Endometrial microvascular endothelial cells (primary cell): Measurements from ENCODE around the gene AGPAT2. TPM values are rescaled to one million over a fixed set of nuclear protein-coding genes. Genes with fewer than 3 reads are reported as not detected.

Source experiments
- in situ Hi-C: cut with HindIII; loops from 2 replicates; pipeline ENCODE4 v1.10.0; 2017; ENCODE audit warnings: low sequenced_read_pairs, low pct_unique_long_range_greater_than_20kb; ENCODE audit errors: inconsistent ontology term
- total RNA-seq: library from RNA; depleted of rRNA; stranded (reverse); fragments of >200 nt; gene quantifications from one replicate; pipeline ENCODE4 v1.2.3, GENCODE V29; 2015; ENCODE audit errors: inconsistent ontology term

Gene AGPAT2
- total RNA-seq, 1 donor from 2014 or later: 31.7 TPM

DNA sequence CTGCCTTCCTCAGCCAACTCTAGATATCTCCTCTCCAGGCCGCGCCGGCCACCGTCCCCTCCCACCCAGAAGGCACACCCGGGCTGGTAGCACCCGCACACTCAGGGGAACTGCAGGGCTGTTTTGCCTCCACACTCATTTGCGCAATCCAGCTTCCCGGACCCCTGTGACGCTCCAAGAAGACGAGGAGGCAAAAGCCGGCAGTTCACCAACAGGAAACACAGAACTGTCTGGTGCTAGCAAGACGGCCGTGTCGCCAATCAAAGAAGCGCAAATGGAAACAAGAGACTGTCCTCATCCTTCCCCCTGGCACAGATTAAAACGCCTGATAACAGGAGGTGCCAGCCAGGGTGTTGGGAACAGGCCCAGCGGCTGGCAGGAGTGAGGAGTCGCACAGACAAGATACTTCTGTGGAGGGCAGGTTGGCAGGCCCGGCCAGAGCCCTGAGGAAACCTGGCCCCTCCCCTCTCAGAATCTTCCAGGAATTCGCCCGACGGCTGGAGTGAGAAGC, 7.8 kb downstream of the AGPAT2 start:
- in situ Hi-C loops: no loop called here

DNA sequence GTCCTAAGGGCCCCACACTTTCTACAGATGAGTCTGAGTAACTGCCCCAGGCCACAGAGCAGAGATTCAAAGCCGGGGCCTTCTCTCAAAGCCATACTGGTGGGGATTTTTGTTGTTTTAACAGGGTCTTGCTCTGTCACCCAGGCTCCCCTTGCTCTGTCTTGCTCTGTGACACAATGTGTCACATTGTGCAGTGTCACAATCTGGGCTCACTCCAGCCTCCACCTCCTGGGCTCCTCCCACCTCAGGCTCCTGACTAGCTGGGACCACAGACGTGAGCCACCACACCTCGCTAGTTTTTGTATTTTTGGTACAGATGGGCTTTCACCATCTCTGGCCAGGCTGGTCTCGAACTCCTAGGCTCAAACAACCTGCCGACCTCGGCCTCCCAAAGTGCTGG, 8.6 kb downstream of the AGPAT2 start:
- in situ Hi-C loops: no loop called here

DNA sequence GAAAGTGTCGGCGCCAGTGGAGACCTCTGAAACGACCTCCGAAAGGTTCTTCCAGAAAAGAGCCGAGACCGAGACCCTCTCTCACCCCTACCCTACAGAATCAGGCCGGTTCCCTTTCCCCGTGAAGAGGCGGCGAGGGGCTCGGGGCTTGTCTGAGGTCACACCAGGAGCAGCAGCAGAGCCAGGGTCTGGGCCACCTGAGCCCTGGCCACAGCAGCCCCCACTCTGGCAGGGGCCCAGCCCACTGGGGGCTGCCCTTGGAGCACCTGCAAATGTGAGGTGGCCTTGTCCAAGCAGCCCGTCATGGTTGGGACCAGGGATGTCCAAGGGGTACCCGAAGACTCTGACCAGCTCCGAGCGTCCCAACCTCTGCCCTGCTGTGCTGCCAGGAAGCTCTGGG, 9.2 kb downstream of the AGPAT2 start:
- in situ Hi-C loops: no loop called here

DNA sequence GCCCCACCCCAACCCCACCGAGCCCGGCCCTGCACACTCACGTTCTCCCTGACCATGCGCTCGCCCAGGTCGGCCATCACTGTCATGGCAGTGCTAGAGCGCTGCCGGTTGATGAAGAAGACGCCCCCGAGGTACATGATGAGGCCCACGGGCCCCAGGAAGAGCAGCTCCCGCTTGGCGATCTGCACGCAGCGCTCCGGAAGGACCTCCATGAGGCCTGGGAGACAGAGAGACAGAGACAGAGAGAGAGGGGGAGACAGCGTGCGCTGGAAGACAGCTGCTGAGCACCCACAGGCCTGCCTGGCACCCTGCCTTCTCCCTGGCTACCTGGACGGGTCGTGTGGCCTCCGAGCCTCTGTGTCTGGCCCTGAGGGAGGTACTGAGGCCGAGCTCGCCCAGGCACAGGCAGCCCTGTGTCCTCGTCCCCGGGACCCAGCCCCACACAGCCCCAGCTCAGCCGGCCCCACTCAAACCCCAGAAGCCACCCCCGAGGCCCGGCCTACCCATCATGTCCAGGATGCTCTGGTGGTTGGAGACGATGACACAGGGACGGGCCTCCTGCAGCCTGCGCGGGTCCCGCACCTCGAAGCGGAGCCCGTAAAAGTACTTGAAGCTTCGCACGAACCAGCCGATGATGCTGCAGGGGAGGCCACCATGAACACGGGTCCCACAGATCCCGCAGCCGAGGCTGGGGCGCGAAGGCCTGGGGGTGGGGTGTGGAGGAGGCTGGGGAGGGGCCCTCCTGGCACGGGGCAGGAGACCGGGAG, 10.2 kb downstream of the AGPAT2 start:
- in situ Hi-C loops: no loop called here

DNA sequence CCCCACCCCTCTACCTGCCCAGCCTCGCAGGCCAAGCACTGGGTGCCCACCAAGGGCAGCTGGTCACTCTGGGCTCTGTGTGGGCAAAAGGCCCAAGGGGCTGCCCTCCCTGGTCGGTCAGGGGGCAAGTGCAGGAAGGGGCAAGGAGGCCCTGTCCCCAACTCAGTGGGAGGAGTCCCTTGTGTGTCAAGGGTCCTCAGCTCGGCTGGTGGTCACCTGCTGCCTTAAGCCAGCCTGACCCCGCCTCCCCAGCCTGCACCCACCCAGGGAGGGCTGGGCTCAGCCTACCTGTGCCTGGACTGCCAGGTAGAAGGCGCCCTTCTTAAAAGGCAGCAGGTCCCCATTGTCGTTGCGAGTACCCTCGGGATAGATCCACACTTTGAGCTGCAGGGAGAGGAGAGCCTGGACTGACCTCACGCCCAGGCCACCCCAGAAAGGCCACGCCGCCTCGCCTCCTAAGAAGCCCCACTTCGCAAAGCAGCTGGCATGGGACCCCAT, 10.9 kb downstream of the AGPAT2 start:
- in situ Hi-C loops: no loop called here

DNA sequence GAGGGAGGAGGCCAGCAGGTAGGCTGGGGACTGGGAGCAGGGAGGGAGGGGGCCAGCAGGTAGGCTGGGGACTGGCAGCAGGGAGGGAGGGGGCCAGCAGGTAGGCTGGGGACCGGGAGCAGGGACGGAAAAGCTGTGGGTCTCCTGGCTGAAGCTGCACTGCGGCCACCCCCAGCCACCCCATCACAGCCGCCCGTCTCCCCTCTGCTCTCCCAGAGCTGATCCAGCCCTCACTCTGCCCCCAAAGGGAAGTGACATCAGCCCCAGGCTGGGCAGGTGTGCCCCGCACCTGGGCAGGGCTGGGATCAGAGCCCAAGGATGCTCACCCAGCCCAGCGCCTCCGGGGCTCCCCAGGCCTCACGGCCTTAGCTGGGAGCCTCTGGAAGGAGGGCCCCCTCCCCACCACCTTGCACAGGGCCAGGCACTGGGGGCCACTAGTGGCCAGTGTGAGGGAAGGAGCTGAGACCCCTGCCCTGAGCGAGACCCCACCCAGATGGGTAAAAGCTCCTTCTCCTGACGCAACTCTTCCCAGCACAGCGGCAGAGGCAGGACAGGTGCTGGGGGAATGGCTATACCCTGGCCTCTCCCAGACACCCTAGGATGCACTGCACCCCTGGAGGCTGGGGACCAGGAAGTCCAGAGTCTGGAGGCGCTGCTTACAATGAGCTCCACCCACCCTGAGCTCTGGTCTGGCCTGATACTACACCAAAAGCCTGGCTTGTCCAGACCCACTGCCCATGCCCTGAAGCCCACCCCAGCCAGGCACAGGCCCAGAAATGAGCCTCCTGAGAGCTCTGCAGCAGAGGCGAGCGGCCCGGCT, 11.6 kb downstream of the AGPAT2 start:
- in situ Hi-C loops: no loop called here

DNA sequence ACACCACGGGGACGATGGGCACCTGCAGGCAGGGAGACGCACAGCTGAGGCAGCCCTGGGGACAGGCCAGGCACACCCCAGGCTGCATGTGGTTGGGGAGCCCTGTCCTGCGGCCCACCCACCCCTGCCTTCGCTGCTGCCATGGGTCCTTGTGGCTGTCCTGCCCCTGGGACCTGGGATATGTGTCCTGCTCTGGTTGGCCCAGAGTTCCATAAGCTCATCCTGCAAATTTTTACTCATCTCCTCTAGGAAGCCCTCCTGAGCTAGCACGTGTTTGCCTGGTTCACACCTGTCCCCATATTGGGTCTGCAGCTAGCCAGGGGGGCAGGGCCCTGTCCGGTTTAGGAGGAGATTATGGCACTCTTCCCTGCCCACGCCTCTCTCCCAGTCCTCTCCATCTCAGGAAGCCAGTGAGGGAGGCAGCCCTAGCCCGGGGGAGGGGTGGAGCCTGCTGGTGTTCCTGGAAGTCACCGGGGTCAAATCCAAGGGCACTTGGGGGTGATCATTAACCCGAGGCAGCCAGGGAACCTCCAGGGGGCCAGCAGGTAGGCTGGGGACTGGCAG, 12.4 kb downstream of the AGPAT2 start:
- in situ Hi-C loops: no loop called here

DNA sequence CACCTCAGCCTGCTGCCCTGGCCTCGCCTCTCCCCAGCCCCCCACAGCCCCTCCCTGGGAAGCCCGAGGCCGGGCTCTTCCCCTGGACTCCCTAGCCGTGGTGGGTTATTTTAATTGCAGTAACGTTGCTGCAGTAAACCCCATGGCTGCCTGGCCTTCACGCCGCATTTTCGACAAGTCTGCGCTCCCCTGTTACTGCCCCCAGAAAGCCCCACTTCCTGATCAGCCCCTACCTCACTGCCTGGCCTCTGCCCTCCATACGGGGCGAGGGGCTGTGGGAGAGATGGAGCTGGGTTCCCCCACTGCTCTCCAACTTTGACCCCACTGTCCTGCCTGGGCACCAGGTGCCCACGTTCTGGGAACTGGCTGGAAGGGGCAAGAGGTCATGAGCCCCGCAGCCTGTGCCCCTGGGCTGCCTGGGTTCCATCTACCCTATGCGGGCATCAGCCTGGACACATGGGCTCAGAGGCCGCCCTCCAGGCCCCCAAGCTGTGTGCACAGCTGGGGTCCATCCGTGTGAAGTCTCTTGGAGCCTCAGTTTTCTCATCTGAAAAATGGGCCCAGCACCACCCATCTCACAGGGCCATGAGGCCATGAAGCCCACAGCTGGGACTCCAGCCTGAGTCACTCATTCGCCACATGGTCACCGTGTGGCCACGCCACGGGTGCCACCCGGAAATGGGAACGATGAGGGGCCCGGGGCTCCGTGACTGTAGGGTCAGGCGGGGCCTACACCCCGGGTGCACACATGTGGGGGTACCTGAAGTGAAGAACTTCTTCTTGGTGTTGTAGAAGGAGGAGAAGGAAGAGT, 13.1 kb downstream of the AGPAT2 start:
- in situ Hi-C loops: no loop called here

DNA sequence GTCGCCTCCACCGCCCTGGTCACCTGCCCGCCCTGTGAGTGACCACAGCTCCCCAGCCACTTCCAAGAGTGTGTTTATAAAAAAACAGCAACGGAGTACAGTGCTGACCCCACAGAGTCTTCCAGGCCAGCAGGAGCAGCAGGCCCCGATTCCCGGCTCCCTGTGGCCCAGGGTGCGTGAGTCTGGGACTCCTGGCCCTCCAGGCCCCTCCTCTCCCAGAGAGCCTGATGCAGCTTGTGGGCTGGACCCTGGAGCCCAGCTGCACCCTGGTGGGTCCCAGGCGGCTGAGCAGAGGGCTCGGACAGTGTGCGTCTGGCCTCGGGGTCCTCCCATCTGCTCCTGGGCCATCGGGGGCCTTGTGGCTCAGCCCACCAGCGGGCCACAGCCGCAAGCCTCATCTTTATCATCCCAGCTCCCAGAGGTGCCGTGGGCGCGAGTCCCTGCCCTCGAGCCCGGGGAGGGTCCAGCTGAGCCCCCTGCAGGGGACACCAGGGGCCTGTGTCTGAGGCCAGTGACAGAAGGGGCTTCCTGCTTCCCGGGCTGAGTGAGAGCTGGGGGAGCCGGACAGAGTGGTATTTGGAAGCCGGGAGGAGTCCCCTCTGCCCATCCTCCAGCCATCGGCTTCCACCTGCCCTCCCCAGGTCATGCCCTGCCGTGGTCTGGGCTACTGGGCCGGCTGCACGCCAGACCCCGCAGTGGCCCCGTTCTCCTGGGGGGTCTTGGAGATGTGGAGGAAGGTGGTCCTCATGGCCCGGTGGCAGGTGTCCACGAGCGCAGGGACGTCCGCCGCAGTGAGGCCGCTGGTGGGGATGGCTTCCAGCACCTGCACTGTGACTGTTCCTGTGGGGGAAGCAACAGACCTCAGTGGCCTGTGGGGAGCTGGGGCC, 13.9 kb downstream of the AGPAT2 start:
- in situ Hi-C loops: no loop called here

DNA sequence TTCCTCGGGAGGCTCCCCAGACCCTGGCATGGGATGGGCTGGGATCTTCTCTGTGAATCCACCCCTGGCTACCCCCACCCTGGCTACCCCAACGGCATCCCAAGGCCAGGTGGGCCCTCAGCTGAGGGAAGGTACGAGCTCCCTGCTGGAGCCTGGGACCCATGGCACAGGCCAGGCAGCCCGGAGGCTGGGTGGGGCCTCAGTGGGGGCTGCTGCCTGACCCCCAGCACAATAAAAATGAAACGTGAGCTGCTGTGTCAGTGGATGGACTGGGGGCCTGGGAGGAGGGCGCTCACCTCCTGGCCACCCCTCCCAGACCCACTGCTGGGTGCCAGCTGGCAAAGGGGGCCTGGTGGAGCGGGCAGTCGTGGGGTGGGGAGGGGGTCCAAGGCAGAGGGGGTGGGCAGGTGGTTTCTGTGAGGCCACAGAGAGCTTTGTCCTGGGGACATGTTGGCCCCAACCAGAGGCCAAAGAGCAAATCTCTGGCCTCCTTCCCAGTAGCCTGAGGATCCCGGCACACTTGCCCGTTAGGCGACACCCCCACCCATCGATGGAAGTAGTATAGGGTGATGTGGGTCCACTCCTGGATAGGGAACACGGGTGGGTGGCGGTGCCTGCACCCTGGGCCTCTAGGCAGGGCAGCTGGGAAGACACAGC, 14.7 kb downstream of the AGPAT2 start:
- in situ Hi-C loops: no loop called here

DNA sequence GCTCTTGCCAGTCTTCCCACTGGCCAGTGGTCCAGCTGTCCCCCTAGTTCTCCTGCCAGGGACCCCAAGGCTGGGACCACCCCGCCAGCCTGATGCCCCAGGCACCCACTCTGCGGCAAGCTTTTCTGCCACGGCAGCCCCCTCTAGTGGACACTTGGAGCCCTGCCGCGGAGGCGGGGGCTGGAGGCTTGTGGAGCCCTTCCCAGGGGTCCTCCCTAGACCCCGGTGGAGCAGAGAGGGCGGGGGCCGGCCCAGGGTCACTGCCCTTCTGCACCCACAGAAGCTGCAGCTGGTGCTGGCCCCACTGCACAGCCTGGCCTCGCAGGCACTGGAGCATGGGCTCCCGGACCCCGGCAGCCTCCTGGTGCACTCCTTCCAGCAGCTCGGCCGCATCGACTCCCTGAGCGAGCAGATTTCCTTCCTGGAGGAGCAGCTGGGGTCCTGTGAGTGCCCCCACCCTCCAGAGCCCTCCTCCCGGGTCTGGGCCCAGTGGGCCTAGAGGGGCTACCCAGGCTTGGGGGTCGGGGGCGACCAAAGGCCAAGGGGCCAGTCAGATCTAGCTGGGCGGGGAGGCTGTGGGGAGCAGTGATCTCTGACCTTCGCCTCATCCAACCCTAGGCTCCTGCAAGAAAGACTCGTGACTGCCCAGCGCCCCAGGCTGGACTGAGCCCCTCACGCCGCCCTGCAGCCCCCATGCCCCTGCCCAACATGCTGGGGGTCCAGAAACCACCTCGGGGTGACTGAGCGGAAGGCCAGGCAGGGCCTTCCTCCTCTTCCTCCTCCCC, 15.4 kb downstream of the AGPAT2 start:
- in situ Hi-C loops: no loop called here

DNA sequence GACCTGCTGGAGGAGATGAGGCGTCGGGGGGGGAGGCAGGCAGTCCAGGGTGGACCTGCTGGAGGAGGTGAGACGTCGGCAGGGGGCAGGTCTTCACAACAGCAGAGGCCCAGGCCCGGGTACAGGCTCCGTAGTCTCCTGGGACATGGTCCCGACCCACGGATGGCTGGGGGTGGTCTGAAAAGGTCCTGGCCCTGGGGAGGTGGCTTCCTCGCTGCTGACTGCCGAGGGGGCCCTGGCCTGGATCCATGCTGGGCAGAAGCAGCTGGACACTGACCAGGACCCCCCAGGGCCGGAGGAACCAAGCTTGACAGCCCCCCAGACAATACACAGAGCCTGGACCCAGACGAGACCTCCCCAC, 16.0 kb downstream of the AGPAT2 start:
- in situ Hi-C loops: no loop called here

DNA sequence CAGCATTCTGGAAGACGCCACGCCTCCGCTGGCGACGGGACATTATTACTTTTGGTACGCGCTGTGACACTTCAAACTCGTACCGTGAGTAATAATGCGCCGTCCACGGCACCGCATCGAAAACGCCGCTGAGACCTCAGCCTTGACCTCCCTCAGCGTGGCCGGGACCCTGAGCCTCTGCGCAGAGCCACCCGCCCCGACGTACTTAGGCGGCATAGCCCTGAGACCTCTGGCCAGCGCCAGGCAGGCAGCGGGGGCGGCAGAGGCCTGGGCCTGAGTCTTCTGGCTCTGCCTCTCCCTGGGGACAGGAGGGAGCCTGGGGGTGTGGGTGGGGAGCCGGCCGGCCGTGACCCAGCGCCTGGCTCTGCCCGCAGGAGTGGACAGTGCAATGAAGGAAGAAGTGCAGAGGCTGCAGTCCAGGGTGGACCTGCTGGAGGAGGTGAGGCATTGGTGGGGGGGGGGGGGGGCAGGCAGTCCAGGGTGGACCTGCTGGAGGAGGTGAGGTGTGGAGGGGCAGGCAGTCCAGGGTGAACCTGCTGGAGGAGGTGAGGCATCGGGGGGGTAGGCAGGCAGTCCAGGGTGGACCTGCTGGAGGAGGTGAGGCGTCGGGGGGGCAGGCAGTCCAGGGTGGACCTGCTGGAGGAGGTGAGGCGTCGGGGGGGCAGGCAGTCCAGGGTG, 16.5 kb downstream of the AGPAT2 start:
- in situ Hi-C loops: no loop called here

DNA sequence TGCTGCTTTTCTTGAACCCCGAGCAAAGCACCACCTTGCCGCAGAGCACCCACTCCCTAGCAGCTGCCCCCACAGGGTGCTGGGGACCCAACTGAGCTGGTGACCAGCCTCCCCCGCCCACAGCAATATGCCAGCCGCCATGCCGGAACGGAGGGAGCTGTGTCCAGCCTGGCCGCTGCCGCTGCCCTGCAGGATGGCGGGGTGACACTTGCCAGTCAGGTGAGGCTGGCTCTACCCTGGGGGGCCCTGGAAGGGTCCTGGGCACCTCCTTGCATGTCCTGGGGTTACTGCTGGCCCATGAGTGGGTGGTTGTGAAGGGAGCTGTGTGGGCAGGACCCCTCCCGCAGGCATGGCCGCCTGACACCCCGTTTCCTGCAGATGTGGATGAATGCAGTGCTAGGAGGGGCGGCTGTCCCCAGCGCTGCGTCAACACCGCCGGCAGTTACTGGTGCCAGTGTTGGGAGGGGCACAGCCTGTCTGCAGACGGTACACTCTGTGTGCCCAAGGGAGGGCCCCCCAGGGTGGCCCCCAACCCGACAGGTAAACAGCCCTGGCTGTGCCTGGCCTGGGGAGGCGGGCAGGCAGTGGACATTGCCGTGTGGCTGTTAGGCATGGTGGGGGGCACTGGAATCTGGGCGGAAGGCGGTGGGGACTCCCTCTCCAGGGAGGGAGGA, 17.3 kb downstream of the AGPAT2 start:
- in situ Hi-C loops: no loop called here

DNA sequence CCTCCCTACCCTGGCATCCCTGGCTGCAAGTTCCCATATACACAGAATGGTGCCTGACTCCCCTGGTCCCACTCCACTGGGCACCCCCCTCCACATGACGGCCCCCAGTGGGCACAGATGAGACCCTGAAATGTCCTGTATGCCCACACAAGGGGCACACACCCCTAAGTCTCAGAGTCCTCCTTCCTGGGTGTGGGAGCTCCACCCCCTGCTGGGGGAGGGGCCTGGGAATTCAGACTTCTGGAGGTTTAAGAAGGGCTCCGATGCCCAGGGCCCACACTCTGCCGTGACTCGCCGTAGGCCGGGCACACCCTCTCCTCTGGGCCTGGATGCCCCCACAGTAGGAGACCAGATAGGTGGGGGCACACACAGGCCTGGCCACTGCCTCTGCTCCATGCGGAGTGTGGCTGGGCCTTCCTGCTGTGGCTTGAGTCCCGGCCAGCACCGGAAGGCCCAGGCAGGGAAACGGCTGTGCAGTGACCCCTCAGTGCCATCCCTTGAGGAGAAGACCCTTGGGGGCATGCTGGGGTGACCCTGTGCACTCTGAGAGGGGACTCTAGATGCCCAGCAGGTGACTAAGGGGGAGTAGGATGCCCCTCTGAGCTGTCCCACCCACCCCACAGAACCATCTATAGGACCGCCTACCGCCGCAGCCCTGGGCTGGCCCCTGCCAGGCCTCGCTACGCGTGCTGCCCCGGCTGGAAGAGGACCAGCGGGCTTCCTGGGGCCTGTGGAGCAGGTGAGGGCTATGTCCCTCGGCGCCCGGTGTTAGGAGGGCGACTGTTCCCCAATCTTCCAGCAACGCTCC, 18.1 kb downstream of the AGPAT2 start:
- in situ Hi-C loops: no loop called here
